ENCODE measurements around the gene ZNF296. TPM values are rescaled to one million over a fixed set of nuclear protein-coding genes. Genes with fewer than 3 reads are reported as not detected.

ZNF296 gene
- polyA plus RNA-seq, 10 donors: 0.34 to 1.1 (median 0.70) TPM; not detected in 1

DNA sequence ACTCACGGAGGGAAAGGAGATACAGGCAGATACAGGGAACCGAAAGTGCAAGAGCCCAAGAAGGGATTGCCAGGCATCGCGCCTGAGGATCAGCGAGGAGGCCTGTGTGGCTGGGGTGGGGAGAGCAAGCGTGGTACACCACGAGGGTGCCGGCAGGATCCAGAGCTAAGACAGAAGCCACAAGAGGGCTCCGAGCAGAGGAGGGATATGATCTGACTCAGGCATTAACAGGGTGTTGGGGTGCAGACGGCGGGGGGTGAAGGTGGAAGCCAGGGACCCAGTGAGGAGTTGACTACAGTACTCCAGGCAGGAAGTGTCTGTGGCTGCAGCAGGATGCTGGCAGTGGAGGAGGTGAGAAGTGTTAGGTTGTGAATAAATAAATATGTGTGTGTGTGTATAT is 11.3 kb upstream of the ZNF296 start:
- DNase-seq: no peak

DNA sequence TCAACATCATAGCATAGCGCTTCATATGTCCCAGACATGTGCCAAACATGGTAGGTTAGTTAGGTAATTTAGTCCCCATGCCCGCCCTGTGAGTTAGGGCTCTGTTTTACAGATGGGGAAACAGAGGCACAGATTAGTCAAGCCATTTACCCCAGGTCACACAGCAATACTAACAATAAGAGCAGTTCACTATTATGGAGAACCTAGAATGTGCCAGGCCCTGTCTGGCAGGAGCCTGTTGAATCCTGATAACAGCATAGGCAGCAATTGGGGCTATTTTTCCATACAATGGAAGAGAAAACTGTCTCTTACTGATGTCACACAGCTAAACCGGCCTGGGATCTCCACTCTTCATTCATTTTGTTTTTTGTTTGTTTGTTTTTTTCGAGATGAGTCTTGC is 10.2 kb upstream of the ZNF296 start:
- DNase-seq: no peak

DNA sequence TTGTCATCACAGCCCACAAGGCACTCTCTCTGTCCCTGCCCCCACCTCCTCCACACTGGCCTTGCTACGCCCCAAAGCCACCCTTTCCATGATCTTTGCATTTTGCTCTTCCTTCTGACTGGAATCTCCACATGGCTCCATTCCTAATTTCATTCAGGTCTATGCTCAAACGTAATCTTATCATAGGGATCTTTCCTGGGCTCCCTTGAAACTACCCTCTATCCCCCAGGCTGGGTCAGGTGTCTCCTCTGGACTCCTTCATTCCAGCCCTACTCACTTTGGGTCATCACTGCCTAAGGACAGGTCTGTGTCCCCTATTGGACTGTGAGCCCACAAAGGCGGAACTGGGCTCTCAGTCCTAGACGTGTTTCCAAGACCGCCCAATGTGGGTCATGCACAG is 5.9 kb upstream of the ZNF296 start:
- no peak for DNase-seq

DNA sequence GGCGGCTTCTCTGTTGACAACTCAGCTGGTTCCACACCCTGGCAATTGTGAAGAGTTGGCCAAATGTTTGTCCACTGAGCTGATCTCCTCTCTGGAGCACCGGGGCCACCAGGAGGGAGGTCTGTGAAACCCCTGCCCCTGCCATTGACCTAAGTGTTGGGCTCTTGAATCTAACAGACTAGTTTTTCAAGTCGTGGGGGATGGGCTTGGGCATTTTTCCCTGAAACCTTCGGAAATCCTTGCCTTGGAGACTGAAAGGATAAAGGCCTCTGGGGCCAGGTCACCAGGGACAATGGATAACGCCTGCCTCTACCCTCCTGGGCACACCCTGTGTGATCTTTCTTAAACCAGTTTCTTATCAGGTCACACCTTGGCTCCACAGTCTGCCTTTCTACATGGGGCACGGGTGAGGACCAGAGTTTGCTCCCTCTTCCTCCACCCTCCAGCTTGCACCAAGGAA is 3.7 kb upstream of the ZNF296 start:
- no peak for DNase-seq

DNA sequence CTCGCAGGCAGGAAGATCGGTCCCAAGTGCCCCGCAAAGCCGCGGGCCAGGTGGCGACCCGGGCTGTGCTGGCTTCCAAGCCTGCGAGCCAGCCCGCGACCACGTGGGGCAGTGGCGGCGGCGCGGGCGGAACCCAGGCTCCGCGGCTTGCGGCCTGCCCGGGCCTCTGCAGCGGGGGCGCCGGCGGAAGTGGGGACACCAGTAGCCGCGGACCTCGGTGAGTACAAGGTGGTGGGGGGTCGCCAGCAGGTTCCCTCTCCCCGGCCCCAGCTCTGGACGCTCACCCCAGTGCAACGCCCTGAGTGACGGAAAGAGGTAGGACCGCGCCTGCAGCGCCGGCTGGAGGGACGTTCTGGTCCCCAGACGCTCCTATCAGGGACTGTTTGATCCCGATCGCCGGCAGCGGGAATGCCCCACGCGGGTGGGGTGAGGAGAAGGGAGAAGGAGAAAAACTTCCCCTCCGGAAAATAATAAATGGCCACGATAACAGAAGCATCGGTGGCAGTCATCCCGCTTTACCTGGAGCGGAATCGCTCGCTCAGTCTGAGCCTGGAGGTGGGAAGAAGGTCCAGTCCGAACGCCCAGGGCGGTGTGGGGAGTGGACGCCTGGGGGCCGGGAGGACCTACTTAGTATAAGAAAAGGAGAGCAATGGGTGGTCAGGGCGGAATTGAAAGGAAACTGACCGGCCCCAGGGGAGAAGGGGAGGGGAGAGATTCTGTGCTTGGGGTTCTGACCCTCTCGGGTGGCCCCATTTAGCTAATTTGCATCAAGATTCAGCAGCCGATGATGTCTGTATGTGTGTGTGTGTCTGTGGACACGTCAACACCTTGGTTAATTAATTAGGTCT is 3.0 kb upstream of the ZNF296 start, which contains the start of gene GEMIN7:
TSS of gene GEMIN7 (plus strand) at position 198 of the 848 bp plus-strand sequence. CDS start 10,855 bp downstream, outside the sequence.
- DNase-seq: peak in 2 of 3 donors; percentile 69 to 90

DNA sequence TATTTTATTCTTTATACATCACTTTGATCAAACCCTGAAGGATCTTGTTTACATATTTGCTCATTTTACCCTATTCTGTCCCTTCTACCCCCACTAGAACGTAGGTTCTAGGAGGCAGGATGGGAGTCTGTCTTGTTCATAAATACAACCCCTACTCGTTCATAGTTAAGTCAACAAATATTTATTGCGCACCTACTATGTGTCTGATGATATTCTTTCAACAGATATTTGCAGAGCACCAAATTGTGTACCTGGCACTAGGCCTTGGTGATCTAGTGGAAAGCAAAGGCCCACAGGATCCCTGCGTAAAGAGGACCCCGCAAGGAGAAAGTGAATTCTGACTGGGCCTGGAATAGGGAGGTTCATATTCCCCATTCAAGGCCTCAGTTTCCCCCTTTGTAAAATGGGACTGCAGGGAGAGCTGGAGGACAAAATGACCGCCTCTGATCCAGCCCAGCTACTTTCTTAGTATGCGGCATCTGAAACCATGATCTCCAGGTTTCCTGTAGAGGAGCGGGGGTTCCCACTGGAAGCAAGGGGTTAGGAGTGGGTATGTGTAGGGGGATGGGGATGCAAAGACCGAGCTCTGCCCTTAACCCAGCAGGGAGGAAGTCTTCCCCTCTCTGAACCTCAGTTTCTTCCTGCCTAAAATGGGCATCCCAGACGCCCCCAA is 2.2 kb upstream of the ZNF296 start:
- no peak for DNase-seq

DNA sequence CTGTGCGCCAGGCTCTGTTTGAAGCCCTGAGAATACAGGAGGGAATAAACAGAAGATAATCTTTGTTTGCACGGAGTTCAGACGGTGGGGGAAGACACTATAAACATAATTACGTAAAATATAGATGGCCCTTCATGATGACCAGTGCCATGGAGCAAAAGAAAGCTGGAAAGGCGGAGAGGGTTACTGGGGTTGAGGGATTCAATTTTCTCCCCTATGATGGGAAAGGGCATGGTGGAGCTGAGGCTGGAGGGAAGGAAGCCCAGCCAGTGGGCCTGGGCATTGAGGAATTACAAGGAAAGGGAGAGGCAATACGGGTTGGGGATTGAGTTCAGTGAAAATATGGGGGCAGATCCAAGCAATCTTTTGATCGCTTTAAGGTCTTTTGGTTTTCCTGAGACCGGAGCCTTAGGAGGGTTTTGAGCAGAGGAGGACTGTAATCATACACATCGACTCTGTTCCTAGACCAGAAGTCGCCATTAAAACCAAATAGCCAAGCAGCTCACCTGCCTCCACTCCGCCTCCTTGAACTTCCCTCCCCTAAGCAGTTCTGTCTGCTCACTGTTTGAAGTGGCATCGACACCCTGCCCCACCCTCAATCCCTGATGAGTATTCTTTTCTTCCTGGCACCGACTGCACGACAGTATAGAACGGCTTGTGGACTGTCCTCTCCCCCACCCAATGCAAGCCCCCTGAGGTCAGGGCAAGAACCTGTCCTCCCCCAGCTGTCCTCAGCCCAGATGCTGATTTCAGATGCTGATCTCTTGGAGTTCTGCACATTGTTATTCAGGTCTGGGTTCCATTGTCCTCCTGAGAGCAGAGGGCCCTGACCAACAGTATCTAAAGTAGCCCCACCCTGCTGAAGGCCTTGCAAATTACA is 813 bp upstream of the ZNF296 start:
- no peak for DNase-seq

DNA sequence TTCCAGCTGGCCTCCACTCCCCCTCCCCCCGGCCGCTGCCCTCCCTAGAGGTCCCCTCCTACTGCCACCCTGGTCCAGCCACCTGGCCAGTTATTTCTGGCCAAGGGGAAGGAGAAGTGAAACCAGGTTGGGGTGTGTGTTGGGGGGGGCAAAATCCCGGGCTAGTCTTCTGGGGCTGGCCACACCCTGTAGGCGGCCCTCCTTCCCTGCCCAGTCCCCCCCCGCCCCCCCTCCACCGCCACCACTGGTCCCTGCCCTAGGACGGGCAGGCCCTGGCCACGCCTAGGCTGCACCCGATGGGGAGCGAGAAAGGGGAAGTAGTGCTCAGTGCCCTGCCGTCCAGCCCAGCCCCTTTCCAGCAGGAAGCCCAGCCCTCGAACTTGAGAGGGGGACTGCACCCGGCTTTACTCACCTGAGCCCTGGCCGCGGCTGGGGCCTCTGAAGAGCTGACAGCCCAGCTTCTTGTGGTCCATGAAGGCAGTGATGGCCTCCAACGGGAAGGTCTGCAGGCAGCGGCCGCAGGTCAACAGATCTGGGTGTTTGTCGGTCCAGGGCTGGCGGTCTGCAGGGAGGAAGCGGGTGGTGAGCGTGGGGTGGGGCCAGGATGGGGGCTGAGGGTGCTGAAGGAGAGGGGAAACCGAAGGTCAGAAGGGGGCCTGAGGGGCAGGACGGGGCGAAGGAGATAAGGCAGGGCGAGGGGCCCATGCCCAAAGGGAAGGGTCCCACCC is 813 bp downstream of the ZNF296 start:
- DNase-seq: peak in 1 of 3 donors; percentile 61

DNA sequence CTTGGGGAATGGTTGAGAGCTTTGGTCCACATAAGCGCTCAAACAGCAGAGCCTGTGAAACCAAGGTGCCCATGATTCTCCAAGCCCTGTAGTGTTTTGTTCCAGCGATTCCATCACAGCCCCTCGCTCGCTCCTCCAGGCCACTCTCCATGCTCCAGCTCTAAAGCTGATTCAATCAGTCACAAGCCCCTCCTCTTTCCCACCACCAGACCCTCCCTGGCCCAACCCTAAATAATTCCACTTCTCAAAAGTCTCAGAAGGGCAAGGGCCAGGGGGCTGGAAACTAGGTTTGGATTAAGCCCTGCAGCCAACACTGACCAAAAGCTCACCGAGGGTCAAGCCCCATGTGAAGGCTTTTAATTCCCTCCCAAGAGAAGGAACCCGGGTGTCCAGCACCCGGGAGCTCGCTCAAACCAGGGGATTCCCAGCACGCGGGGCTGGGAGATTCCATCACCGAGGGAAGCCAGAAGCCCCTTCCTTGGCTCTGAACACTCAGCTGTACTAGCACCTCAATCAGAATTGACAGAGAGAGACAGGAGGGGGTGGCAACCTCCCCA is 1.5 kb downstream of the ZNF296 start:
- DNase-seq: no peak

DNA sequence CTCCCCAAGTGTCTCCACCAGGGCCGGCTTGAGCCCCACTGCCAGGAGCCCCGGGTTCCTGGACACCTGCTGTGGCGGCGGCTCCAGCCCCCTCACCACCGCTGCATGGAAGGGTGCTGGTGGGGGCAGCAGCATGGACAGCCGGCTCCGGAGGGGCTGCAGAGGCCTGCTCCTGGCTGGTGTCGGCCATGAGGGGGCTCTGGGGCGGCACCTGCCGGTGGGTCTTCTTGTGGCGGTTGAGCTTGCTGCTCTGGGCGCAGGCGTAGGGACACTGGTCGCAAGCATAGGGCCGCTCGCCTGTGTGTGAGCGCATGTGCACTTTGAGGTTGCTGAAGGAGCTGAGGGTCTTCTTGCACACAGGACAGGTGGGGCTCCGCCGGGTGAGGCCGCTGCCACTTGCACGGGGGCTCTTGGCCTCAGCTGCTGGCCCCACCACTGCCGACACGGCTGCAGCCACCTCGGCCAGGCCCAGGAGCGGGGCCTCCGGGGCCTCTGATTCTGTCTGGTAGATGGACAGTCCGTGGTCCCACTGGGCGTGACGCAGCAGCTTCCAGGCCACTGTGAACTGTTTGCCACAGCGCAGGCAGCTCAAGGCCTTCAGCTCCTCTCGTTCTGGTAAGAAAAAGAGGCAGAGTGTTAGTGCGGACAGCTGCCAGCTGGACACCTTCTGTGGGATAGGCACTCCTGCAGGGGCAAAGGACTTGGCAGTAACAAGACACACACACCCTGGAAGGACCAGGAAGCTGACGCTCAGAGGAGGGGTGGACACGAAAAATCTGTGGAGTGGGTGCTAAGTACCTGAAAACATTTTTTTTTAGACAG is 4.1 kb downstream of the ZNF296 start:
- DNase-seq: no peak

DNA sequence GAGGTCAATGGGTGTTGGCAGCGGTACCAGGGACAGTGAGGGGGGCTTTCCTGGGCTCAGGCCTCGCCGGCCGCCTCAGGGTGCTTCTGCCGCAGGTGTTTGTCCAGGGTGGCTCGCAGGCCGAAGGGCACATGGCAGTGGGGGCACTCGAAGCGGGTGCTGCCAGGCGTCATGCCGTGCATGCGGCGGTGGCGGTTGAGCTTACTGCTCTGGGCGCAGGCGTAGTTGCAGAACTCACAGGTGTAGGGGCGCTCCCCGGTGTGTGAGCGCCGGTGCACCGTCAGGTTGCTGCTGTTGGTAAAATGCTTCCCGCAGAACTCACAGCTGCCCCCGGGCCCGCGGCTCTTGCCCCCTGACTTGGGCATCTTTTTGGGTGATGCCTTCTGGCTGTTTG is 4.7 kb downstream of the ZNF296 start:
- no peak for DNase-seq

DNA sequence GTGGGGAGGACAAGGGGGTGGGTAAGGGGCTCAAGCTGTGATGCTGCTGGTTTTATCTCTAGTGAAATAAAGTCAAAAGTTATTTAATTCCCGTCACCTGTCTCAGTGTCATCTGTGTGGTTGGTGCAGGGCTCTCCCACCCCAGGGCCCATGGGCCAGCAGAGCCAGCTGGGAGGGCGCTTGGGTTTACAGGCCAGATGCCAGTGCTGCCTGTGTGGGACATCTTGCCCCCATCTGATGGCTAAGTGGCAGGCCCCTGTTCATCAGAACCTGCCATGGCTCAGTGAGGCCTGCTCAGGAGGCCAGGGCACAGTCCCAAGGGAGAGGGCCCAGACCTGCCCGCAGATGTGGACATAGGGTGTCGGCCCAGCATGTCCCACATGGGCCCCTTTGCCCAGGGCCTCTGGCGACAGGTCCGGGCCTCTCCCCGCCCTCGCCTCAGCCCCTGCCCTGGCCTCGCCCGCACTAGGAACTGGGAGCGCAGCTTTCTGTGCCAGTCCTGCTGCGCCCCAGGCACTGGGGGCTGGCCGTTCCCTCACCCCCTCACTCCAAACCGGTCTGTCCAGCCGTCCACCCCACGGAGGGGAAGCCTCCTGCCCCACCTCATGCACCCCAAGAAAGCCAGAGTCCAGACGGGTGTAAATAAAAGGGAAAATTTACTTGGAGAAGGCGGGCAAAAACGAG is 5.3 kb downstream of the ZNF296 start:
- no peak for DNase-seq

DNA sequence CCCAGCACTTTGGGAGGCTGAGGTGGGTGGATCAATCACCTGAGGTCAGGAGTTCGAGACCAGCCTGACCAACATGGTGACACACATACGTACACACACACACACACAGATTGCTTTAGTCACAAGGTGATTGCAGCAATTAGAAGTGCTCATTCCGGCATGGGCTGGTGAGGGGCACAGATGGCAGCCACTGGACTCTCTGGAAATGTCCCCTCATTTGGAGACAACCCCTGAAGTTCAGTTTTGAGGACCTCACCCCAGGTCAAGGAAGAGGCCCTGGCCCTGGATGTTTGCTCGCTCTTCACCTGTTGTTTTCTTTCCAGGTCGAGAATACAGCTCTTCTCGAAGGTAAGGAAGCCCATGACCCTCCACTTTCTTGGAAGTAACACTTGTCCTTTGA is 6.1 kb downstream of the ZNF296 start:
- no peak for DNase-seq

DNA sequence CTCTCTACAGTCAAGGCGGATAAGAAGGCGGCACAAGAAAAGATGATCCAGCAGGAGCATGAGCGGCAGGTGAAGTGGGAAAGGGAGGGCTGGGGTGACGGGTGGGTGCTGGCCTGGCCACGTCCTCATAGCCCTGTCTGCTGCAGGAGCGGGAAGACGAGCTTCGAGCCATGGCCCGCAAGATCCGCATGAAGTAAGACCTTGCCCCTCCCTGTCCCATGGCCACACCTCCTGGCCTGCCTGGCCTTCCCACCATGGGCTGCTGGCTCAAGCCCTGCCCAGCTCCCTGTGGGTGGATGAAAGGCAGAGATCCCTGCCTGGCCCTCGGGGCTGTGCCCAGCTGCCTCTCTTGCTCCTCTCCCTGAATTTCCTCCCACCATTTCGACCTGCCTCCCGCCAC is 7.2 kb downstream of the ZNF296 start:
- no peak for DNase-seq

DNA sequence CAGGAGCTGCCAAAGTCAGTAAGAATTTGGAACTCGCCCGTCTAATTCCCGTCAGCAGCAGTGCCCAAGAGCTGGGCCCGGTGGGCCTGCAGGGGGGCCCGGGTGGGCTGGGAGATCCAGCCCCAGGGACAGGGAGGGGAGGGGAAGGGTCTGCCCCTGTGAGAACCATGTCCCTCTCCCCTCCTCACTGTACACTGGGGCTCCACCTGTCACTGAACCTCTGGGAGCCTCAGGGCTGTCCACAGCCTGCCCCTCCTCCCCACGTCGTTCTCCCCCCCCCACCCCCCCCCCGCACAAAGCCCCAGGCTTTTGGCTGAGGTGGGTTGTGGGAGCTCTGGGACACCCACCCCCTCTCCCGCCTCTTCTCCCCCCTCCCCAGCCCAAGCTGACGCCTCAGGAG is 8.2 kb downstream of the ZNF296 start:
- no peak for DNase-seq

DNA sequence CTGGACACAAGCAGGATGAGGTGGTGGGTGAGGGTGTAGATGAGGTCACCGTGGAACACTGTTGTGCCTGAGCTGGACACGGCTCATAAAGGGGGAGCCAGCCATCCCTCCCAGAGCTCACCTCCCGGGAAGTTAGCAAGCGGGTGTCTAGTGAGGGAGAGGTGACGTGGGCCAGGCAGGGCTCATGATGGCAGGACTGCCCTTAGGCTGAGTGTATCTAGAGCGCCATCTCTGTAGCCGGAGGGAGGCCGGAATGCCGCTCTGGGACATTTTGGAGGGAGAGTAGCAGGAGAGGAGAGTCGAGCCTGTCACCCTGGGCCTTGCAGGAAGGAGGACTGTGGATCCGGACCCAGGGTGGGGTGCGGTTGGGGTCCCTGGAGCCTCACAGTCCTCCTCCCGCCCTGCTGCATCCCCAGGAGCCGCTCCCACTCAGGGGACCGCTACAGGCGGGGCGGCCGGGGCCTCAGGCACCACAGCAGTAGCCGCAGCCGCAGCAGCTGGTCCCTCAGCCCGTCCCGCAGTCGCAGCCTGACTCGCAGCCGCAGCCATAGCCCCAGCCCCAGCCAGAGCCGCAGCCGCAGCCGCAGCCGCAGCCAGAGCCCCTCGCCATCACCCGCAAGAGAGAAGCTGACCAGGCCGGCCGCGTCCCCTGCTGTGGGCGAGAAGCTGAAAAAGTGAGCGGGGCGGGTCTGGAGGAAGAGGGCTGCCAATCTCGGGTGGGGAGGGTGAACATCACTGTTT is 9.2 kb downstream of the ZNF296 start:
- no peak for DNase-seq

DNA sequence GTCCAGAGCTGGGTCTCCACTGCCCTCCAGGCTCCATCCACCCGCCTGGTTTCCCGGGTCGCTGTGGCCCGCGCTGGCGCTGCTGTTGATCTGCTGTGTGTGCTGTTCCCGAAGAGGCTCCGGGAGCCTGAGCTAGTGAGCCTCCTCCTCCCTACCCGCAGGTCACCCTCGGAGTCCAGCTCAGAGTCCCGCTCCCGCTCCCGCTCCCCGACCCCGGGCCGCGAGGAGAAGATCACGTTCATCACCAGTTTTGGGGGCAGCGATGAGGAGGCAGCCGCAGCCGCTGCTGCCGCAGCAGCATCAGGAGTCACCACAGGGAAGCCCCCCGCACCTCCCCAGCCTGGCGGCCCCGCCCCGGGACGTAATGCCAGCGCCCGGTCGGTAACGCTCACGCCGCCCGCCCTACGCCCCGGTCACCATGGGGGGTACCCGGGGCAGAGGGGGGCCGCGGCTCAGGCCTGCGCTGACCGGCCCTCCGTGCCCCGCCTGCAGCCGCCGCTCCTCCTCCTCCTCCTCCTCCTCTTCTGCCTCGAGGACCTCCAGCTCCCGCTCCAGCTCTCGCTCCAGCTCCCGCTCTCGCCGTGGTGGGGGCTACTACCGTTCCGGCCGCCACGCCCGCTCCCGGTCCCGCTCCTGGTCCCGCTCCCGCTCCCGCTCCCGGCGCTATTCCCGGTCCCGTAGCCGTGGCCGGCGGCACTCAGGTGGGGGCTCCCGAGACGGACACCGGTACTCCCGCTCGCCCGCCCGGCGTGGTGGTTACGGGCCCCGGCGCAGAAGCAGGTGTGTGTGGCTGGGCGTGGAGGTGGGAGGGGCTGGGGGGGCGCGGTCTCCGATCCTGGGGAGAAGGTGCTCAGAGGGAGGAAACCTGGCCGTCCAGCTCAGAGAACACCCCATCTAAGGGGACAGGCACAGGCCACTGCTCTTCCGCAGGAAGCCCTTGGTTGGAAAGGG is 12.2 kb downstream of the ZNF296 start:
- DNase-seq: no peak

DNA sequence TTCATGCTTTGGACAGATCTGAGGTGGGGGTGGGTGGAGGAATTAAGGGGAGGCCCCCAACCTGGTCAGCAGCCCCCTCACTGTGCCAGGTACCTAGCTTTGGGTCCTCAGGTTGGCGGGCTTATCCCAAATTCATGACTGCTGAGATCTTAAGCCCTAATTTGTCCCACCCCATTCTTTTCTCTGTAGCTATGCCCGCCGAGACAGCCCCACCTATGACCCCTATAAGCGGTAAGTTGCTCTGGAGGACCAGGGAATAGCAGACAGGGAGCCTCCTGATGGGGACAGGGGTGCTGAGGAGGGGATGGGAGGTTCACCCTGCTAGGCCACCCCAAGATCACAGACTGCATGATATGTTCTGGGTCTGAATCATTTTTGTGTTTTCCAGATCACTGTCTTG is 14.3 kb downstream of the ZNF296 start:
- DNase-seq: no peak
